Nephron progenitor cell (in vitro differentiated cells): ENCODE measurements around the gene GPR158.

ENCODE experiments used
- DNase-seq: peaks from one replicate; pipeline ENCODE4 v3.0.0; 2021
- H3K27ac Mint-ChIP-seq: 2 replicates; pipeline ENCODE4 v1.8.0; 2021; ENCODE audit warnings: mild to moderate bottlenecking, moderate library complexity, mixed read lengths
- H3K27me3 Mint-ChIP-seq: 2 replicates; pipeline ENCODE4 v1.8.0; 2021; ENCODE audit warnings: mild to moderate bottlenecking, low read depth, mixed read lengths; ENCODE audit not compliant: poor library complexity
- H3K36me3 Mint-ChIP-seq: 2 replicates; pipeline ENCODE4 v1.8.0; 2021; ENCODE audit warnings: low read depth, mixed read lengths
- H3K4me1 Mint-ChIP-seq: 2 replicates; pipeline ENCODE4 v1.8.0; 2021; ENCODE audit warnings: mixed read lengths
- H3K4me3 Mint-ChIP-seq: 2 replicates; pipeline ENCODE4 v1.8.0; 2021; ENCODE audit warnings: mild to moderate bottlenecking, moderate library complexity, mixed read lengths
- H3K9me3 Mint-ChIP-seq: 2 replicates; pipeline ENCODE4 v1.8.0; 2021; ENCODE audit warnings: mild to moderate bottlenecking, moderate library complexity, mixed read lengths
- CTCF ChIP-seq: fragments of 200-600 bp; sonication (generic); IDR thresholded peaks from 2 replicates; pipeline ENCODE4 v1.5.0; 2021; ENCODE audit warnings: antibody characterized with exemption

GPR158 gene

DNA sequence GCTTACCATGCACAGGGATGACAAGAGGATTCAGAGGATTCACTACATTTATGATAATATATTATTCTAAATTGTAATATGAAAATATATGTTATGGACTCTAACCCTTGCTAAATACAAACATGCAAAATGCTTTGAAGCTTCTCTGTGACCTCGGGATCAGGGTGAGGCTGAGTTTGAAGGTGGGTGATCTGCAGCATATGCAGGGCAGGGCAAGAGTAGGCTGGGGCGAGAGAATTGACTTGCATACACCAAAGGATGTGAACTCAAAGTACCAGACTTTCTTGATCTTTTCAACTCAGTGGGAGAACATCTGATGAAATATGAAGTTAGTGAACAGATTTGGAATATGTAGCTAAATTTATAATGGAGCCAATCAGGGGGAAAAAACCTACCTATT is 57.0 kb downstream of the GPR158 start:
- no peak for DNase-seq
- H3K4me3 Mint-ChIP-seq = no peak overlapping the region
- no peak for TF ChIP-seq CTCF
- H3K27me3 Mint-ChIP-seq = no peaks in the 10 kb centered on the region
- H3K27ac Mint-ChIP-seq = peak overlapping the region; percentile 49
- no peaks in the 10 kb centered on the region for H3K4me1 Mint-ChIP-seq
- H3K36me3 Mint-ChIP-seq = no peaks in the 10 kb centered on the region
- H3K9me3 Mint-ChIP-seq = peaks cover 4% of the 10 kb centered on the region

GRCh38 chr10:25232204-25232603 is 57.4 kb downstream of the GPR158 start:
- Mint-ChIP-seq H3K4me1 (no peaks in the 10 kb centered on the region), H3K27me3 (no peaks in the 10 kb centered on the region), H3K36me3 (no peaks in the 10 kb centered on the region), H3K4me3 (no peak overlapping the region), H3K9me3 (peaks cover 4% of the 10 kb centered on the region), H3K27ac (no peak overlapping the region)
- TF ChIP-seq CTCF = no peak
- no peak for DNase-seq

DNA sequence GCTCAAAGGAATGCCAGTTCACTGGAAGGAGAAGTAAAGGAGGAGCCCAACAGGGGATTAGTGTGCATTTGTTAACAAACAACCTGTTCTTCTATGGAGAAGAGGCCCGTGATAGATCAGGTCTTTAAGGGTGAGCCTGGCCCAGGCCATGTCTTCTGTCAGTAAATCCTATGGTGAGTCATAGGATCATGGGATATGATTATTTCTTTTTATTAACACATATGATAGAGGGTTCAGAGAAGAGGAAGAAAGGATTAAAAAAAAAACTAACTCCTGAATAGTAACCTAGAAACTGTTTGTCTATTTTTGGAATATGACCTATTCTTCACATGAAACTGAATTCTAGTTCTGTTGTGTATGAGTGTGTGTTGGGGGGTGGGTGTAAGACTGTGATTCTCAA is 70.4 kb downstream of the GPR158 start:
- Mint-ChIP-seq H3K9me3 (no peaks in the 10 kb centered on the region), H3K4me3 (no peak overlapping the region), H3K27me3 (no peaks in the 10 kb centered on the region), H3K27ac (no peak overlapping the region), H3K36me3 (no peaks in the 10 kb centered on the region), H3K4me1 (no peaks in the 10 kb centered on the region)
- DNase-seq = no peak
- TF ChIP-seq CTCF = no peak

DNA sequence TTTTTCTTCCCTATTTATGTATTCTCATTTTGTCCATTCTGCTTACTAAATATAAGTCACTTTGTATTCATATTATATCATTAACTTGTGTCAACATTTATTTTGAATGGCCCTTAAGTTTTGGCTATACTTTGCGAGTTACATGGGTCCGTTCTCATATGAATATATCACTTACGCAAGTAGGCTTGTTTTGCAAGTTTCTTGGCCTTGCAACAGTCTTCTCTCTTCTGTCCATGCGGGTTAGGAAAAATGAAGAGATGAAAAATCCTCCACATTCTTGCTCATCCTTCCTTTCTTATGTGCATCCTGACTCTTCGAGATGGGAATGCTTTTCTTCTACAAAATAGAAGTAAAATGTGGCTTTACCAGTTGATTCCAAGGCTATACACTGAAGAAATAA is 82.8 kb downstream of the GPR158 start:
- Mint-ChIP-seq H3K9me3 (no peaks in the 10 kb centered on the region), H3K27ac (no peak overlapping the region), H3K4me1 (peaks cover 20% of the 10 kb centered on the region), H3K4me3 (no peak overlapping the region), H3K27me3 (no peaks in the 10 kb centered on the region), H3K36me3 (no peaks in the 10 kb centered on the region)
- TF ChIP-seq CTCF = no peak
- no peak for DNase-seq

DNA sequence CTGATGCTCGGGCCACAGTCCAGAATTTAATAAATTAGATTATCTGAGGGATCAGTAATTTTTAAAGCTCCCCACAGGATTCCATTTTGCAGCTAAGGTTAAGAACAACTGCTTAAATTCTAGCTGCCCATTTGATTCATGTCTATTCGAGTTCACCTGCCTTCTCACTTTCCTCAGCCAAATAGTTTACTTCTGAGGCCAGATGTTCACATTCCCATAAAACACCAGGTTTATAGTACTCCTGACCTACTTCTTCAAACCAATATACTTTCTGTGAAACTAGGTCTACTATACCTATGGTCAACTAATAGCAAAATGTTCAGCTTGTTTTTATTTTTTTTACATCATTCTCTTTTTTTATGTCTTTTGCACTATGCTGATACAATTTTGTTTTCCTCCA is 86.3 kb downstream of the GPR158 start:
- Mint-ChIP-seq H3K4me1 (peaks cover 20% of the 10 kb centered on the region), H3K27me3 (no peaks in the 10 kb centered on the region), H3K9me3 (no peaks in the 10 kb centered on the region), H3K4me3 (no peak overlapping the region), H3K27ac (no peak overlapping the region), H3K36me3 (no peaks in the 10 kb centered on the region)
- no peak for DNase-seq
- no peak for TF ChIP-seq CTCF

- Mint-ChIP-seq H3K4me3 (no peak overlapping the region), H3K27ac (no peak overlapping the region), H3K36me3 (no peaks in the 10 kb centered on the region), H3K27me3 (no peaks in the 10 kb centered on the region), H3K9me3 (no peaks in the 10 kb centered on the region), H3K4me1 (peaks cover 20% of the 10 kb centered on the region)
- DNase-seq = no peak
- TF ChIP-seq CTCF = no peak
These were observed 86.8 kb downstream of the GPR158 start for GRCh38 chr10:25261558-25261957.
